Measurements from ENCODE around the gene OLFM2. TPM values are rescaled to one million over a fixed set of nuclear protein-coding genes. Genes with fewer than 3 reads are reported as not detected.
"Not testable (repeated sequence)": the region's sequence is repeated elsewhere in the genome, so short reads cannot be mapped to it uniquely, and the experiment has no call there.

The OLFM2 gene
- polyA plus RNA-seq, 1 donor from 2014 or later = 68.6 TPM

DNA sequence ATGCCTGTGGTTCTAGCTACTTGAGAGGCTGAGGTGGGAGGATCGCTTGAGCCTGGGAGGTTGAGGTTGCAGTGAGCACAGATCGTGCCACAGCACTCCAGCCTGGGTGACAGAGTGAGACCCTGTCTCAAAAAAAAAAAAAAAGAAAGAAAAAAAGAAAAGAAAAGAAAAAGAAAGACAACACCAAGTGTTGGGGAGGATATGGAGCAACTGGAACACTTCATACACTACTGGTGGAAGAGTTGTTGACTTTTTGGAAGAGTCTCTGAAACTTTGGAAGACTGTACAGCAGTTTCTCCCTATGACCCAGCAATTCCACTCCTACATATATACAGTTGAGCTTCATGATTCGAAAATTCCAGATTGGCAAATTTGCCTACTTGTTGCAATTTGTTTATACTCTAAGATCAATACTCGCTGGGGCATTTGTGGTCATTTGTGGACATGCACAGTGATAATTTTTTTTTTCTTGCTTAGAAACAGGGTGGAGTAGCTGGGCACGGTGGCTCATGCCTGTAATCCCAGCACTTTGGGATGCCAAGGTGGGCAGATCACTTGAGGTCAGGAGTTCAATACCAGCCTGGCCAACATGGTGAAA, 13.4 kb downstream of the OLFM2 start:
- not testable (repeated sequence) for H4K20me1 ChIP-seq (ENCODE audit: insufficient read depth); H3K27ac ChIP-seq (ENCODE audit: low read length); H3K27me3 ChIP-seq (ENCODE audit: insufficient read depth, low read depth, low read length); H3K4me3 ChIP-seq (ENCODE audit: low read length); H3K4me2 ChIP-seq (ENCODE audit: low read length); H3K9ac ChIP-seq (ENCODE audit: low read length); H3K9me2 ChIP-seq (ENCODE audit: insufficient read depth, low read length); H3K9me3 ChIP-seq (ENCODE audit: low read length); H2AFZ ChIP-seq (ENCODE audit: low read depth, low read length); H3K36me3 ChIP-seq (ENCODE audit: insufficient read depth, low read length); H3K79me2 ChIP-seq (replicated peaks; ENCODE audit: insufficient read depth, low read length); H3F3A ChIP-seq (ENCODE audit: insufficient read depth, low read length, poor library complexity, severe bottlenecking)

- H3K36me3 ChIP-seq (ENCODE audit: insufficient read depth, low read length) = no peaks in the 10 kb centered on the region
- no peak overlapping the region for H3K4me3 ChIP-seq (ENCODE audit: low read length)
- peaks cover 31% of the 10 kb centered on the region for H4K20me1 ChIP-seq (ENCODE audit: insufficient read depth)
- H2AFZ ChIP-seq (ENCODE audit: low read depth, low read length) = no peak overlapping the region
- H3F3A ChIP-seq (ENCODE audit: insufficient read depth, low read length, poor library complexity, severe bottlenecking) = no peaks in the 10 kb centered on the region
- H3K79me2 ChIP-seq (replicated peaks; ENCODE audit: insufficient read depth, low read length) = peaks cover 8% of the 10 kb centered on the region
- H3K27me3 ChIP-seq (ENCODE audit: insufficient read depth, low read depth, low read length) = peaks cover 21% of the 10 kb centered on the region
- H3K27ac ChIP-seq (ENCODE audit: low read length) = no peak overlapping the region
- no peak overlapping the region for H3K4me2 ChIP-seq (ENCODE audit: low read length)
- no peaks in the 10 kb centered on the region for H3K9me2 ChIP-seq (ENCODE audit: insufficient read depth, low read length)
- H3K9me3 ChIP-seq (ENCODE audit: low read length) = no peaks in the 10 kb centered on the region
- no peak overlapping the region for H3K9ac ChIP-seq (ENCODE audit: low read length)
- no peak for TF ChIP-seq EP300 (conservative IDR thresholded peaks at IDR 0.05; ENCODE audit: poor library complexity, severe bottlenecking)
- no peak for TF ChIP-seq REST (IDR thresholded peaks at IDR 0.05; ENCODE audit: borderline replicate concordance)
- no peak for TF ChIP-seq SMC3 (conservative IDR thresholded peaks at IDR 0.05; ENCODE audit: poor library complexity)
- TF ChIP-seq POLR2AphosphoS5 (IDR thresholded peaks at IDR 0.05) = no peak
- TF ChIP-seq RAD21 (conservative IDR thresholded peaks at IDR 0.05) = no peak
- no peak for TF ChIP-seq TAF1 (IDR thresholded peaks at IDR 0.05; ENCODE audit: low read depth)
- TF ChIP-seq EZH2 (IDR thresholded peaks at IDR 0.05; ENCODE audit: borderline replicate concordance, insufficient read depth, low read length, poor library complexity, severe bottlenecking) = no peak
- TF ChIP-seq MXI1 (conservative IDR thresholded peaks at IDR 0.05; ENCODE audit: poor library complexity, severe bottlenecking) = no peak
- TF ChIP-seq CTCF (IDR thresholded peaks at IDR 0.05; ENCODE audit: poor library complexity, severe bottlenecking) = no peak
Observed at GRCh38 chr19:9917321-9917720, 19.0 kb downstream of the OLFM2 start.

DNA sequence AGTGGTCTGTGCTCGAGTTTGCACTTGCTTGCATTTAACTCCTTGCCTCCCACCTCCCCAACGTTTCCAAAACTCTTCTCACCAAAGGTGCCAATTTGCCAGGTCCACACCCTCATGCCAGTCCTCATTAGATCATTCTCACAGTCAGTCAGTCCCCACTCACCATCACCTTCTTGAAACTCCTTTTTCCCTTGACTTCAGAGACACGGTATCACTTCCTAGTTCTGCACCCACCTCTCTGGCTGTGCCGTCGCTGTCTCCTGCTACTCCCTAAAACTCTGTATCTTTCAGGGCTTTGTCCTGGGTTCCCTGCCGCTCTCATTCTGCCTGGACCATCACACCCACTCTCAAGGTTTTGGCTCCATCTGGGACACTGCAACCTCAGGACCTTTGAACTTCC, 19.6 kb downstream of the OLFM2 start:
- H3K9me2 ChIP-seq (ENCODE audit: insufficient read depth, low read length) = no peaks in the 10 kb centered on the region
- no peak overlapping the region for H3K4me3 ChIP-seq (ENCODE audit: low read length)
- peaks cover 37% of the 10 kb centered on the region for H4K20me1 ChIP-seq (ENCODE audit: insufficient read depth)
- no peaks in the 10 kb centered on the region for H3K9me3 ChIP-seq (ENCODE audit: low read length)
- no peak overlapping the region for H3K4me2 ChIP-seq (ENCODE audit: low read length)
- TF ChIP-seq EZH2 (IDR thresholded peaks at IDR 0.05; ENCODE audit: borderline replicate concordance, insufficient read depth, low read length, poor library complexity, severe bottlenecking) (no peak), TAF1 (IDR thresholded peaks at IDR 0.05; ENCODE audit: low read depth) (no peak), POLR2AphosphoS5 (IDR thresholded peaks at IDR 0.05) (no peak), SMC3 (conservative IDR thresholded peaks at IDR 0.05; ENCODE audit: poor library complexity) (no peak), REST (IDR thresholded peaks at IDR 0.05; ENCODE audit: borderline replicate concordance) (no peak), CTCF (IDR thresholded peaks at IDR 0.05; ENCODE audit: poor library complexity, severe bottlenecking) (no peak), MXI1 (conservative IDR thresholded peaks at IDR 0.05; ENCODE audit: poor library complexity, severe bottlenecking) (no peak), EP300 (conservative IDR thresholded peaks at IDR 0.05; ENCODE audit: poor library complexity, severe bottlenecking) (no peak), RAD21 (conservative IDR thresholded peaks at IDR 0.05) (no peak)
- H3K9ac ChIP-seq (ENCODE audit: low read length) = no peak overlapping the region
- H3K27ac ChIP-seq (ENCODE audit: low read length) = no peak overlapping the region
- H3K36me3 ChIP-seq (ENCODE audit: insufficient read depth, low read length) = no peaks in the 10 kb centered on the region
- H3F3A ChIP-seq (ENCODE audit: insufficient read depth, low read length, poor library complexity, severe bottlenecking) = no peaks in the 10 kb centered on the region
- no peak overlapping the region for H2AFZ ChIP-seq (ENCODE audit: low read depth, low read length)
- peaks cover 22% of the 10 kb centered on the region for H3K27me3 ChIP-seq (ENCODE audit: insufficient read depth, low read depth, low read length)
- peaks cover 8% of the 10 kb centered on the region for H3K79me2 ChIP-seq (replicated peaks; ENCODE audit: insufficient read depth, low read length)
